SK-N-SH treated with all-trans-retinoic acid at 6 μM for 48 hours (cell line): ENCODE results near the gene SUMO3.

ENCODE experiments used
- CREB5 ChIP-seq: fragments of 250-450 bp; sonication (Bioruptor Pico); IDR thresholded peaks from 2 replicates; pipeline ENCODE4 v1.5.1; 2020; ENCODE audit warnings: low read depth, mild to moderate bottlenecking, moderate library complexity
- CSDC2 ChIP-seq: fragments of 250-450 bp; sonication (Bioruptor Pico); IDR thresholded peaks from 2 replicates; pipeline ENCODE4 v1.5.0; 2020; ENCODE audit warnings: mild to moderate bottlenecking, moderate library complexity
- ESRRG ChIP-seq: fragments of 250-450 bp; sonication (Bioruptor Pico); IDR thresholded peaks from 2 replicates; pipeline ENCODE4 v1.6.1; 2021; ENCODE audit warnings: mild to moderate bottlenecking
- PPARA ChIP-seq: fragments of 250-450 bp; sonication (Bioruptor Pico); IDR thresholded peaks from 2 replicates; pipeline ENCODE4 v1.5.0; 2020; ENCODE audit warnings: mild to moderate bottlenecking, borderline replicate concordance
- RARB ChIP-seq: fragments of 250-450 bp; sonication (Bioruptor Pico); IDR thresholded peaks from 2 replicates; pipeline ENCODE4 v1.8.0; 2021; ENCODE audit warnings: mild to moderate bottlenecking, moderate library complexity
- SNAI2 ChIP-seq: fragments of 250-450 bp; sonication (Bioruptor Pico); IDR thresholded peaks from 2 replicates; pipeline ENCODE4 v1.5.0; 2020; ENCODE audit warnings: mild to moderate bottlenecking, moderate library complexity
- TOX ChIP-seq: fragments of 250-450 bp; sonication (Bioruptor Pico); IDR thresholded peaks from 2 replicates; pipeline ENCODE4 v1.8.0; 2021; ENCODE audit warnings: mild to moderate bottlenecking, moderate library complexity, borderline replicate concordance
- ZC3H10 ChIP-seq: fragments of 250-450 bp; sonication (Bioruptor Pico); IDR thresholded peaks from 2 replicates; pipeline ENCODE4 v1.5.1; 2021; ENCODE audit warnings: mild to moderate bottlenecking, moderate library complexity
- ZFP3 ChIP-seq: fragments of 250-450 bp; sonication (Bioruptor Pico); IDR thresholded peaks from 2 replicates; pipeline ENCODE4 v1.5.0; 2020; ENCODE audit warnings: mild to moderate bottlenecking, moderate library complexity
- ZFP30 ChIP-seq: fragments of 450-650 bp; formaldehyde crosslinking; IDR thresholded peaks from 2 replicates; pipeline ENCODE4 v1.5.0; 2022; ENCODE audit warnings: mild to moderate bottlenecking, moderate library complexity
- ZNF565 ChIP-seq: fragments of 450-650 bp; formaldehyde crosslinking; conservative IDR thresholded peaks from 2 replicates; pipeline ENCODE4 v1.5.0; 2020; ENCODE audit warnings: low read depth, mild to moderate bottlenecking, moderate library complexity
- ZNF8 ChIP-seq: fragments of 450-650 bp; formaldehyde crosslinking; IDR thresholded peaks from 2 replicates; pipeline ENCODE4 v1.5.0; 2020; ENCODE audit warnings: mild to moderate bottlenecking, moderate library complexity
- TF ChIP-seq, protein P1 (sequence below): fragments of 250-450 bp; sonication (Bioruptor Pico); IDR thresholded peaks from 2 replicates; pipeline ENCODE4 v1.8.0; 2020; ENCODE audit warnings: mild to moderate bottlenecking, moderate library complexity, borderline replicate concordance
- TF ChIP-seq, protein P2 (sequence below): fragments of 250-450 bp; sonication (Bioruptor Pico); IDR thresholded peaks from 2 replicates; pipeline ENCODE4 v1.5.0; 2020; ENCODE audit warnings: mild to moderate bottlenecking, moderate library complexity

GRCh38 chr21:44774972-44775371, 42.9 kb downstream of the SUMO3 start:
- TF ChIP-seq CSDC2 (CRISPR knock-in tag) = no peak
- no peak for TF ChIP-seq RARB
- no peak for TF ChIP-seq PPARA (CRISPR knock-in tag)
- no peak for TF ChIP-seq ZC3H10 (CRISPR knock-in tag)
- no peak for TF ChIP-seq ZNF8 (CRISPR knock-in tag)
- no peak for TF ChIP-seq ESRRG (CRISPR knock-in tag)
- no peak for TF ChIP-seq ZFP3 (CRISPR knock-in tag)
- TF ChIP-seq, protein P1, sequence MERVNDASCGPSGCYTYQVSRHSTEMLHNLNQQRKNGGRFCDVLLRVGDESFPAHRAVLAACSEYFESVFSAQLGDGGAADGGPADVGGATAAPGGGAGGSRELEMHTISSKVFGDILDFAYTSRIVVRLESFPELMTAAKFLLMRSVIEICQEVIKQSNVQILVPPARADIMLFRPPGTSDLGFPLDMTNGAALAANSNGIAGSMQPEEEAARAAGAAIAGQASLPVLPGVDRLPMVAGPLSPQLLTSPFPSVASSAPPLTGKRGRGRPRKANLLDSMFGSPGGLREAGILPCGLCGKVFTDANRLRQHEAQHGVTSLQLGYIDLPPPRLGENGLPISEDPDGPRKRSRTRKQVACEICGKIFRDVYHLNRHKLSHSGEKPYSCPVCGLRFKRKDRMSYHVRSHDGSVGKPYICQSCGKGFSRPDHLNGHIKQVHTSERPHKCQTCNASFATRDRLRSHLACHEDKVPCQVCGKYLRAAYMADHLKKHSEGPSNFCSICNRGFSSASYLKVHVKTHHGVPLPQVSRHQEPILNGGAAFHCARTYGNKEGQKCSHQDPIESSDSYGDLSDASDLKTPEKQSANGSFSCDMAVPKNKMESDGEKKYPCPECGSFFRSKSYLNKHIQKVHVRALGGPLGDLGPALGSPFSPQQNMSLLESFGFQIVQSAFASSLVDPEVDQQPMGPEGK = no peak
- no peak for TF ChIP-seq TOX (CRISPR knock-in tag)
- no peak for TF ChIP-seq SNAI2 (CRISPR knock-in tag)
- TF ChIP-seq, protein P2, sequence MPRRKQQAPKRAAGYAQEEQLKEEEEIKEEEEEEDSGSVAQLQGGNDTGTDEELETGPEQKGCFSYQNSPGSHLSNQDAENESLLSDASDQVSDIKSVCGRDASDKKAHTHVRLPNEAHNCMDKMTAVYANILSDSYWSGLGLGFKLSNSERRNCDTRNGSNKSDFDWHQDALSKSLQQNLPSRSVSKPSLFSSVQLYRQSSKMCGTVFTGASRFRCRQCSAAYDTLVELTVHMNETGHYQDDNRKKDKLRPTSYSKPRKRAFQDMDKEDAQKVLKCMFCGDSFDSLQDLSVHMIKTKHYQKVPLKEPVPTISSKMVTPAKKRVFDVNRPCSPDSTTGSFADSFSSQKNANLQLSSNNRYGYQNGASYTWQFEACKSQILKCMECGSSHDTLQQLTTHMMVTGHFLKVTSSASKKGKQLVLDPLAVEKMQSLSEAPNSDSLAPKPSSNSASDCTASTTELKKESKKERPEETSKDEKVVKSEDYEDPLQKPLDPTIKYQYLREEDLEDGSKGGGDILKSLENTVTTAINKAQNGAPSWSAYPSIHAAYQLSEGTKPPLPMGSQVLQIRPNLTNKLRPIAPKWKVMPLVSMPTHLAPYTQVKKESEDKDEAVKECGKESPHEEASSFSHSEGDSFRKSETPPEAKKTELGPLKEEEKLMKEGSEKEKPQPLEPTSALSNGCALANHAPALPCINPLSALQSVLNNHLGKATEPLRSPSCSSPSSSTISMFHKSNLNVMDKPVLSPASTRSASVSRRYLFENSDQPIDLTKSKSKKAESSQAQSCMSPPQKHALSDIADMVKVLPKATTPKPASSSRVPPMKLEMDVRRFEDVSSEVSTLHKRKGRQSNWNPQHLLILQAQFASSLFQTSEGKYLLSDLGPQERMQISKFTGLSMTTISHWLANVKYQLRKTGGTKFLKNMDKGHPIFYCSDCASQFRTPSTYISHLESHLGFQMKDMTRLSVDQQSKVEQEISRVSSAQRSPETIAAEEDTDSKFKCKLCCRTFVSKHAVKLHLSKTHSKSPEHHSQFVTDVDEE = no peak
- TF ChIP-seq ZNF565 (CRISPR knock-in tag) = no peak
- no peak for TF ChIP-seq ZFP30 (CRISPR knock-in tag)
- TF ChIP-seq CREB5 (CRISPR knock-in tag) = no peak
